ENCODE data around the gene ATF2.
"Not testable (repeated sequence)": the region's sequence is repeated elsewhere in the genome, so short reads cannot be mapped to it uniquely, and the experiment has no call there.

Gene ATF2

DNA sequence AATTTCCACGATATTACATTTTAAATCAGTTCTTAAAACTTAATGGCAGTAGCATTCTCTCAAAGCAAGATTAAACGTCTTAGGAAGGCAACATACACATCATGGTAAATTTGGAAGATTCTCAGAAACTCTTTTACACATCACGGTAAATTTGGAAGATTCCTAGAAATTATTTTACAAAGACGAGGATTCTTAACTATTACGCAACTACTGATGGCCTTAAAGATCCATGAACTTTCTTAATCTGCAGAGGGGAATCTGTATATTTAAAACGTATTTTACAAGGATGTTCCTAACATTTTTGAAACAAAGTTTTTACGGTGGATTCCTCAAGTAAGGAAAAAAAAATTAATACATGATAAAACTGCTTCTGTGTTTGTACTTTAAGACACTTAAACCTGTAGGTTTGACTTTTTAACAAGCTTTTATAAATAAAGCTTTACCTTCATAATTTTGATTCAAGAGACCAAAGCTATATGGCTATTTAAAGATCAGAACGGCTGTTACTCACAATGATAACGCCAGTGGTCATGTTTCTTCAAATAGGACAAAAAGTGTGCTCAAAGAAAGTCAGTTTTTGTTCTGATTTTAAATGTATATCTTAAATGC is 1.7 kb downstream of the ATF2 start:
- in situ Hi-C loops (cut with HindIII; ENCODE audit: low sequenced_read_pairs) = no loop called here

DNA sequence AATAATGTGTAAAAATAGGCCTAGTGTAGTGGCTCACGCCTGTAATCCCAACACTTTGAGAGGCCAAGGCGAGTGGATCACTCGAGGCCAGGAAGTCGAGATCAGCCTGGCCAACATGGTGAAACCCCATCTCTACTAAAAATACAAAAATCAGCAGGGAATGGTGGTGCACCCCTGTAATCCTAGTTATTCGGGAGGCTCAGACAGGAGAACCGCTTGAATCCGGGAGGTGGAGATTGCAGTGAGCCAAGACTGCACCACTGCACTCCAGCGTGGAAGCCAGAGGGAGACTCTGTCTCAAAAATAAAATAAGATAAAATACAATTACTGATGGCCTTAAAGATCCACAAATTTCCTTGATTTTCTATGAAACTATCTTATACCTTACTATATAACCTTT is 3.8 kb downstream of the ATF2 start:
- in situ Hi-C loops (cut with HindIII; ENCODE audit: low sequenced_read_pairs) = no loop called here

DNA sequence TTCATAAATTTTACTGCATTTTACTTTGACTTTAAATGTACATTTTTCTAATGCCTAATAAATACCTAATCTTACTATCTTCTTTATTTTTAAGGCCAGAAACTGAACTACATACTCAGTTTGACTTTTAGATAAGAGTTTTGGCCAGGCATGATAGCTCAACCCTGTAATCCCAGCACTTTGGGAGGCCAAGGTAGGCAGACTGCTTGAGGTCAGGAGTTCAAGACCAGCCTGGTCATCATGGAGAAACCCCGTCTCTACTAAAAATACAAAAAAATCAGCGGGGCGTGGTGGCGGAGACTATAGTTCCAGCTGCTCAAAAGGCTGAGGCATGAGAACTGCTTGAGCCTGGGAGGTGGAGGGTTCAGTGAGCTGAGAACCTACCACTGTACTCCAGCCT is 9.1 kb downstream of the ATF2 start:
- in situ Hi-C loops (cut with HindIII; ENCODE audit: low sequenced_read_pairs) = no loop called here

DNA sequence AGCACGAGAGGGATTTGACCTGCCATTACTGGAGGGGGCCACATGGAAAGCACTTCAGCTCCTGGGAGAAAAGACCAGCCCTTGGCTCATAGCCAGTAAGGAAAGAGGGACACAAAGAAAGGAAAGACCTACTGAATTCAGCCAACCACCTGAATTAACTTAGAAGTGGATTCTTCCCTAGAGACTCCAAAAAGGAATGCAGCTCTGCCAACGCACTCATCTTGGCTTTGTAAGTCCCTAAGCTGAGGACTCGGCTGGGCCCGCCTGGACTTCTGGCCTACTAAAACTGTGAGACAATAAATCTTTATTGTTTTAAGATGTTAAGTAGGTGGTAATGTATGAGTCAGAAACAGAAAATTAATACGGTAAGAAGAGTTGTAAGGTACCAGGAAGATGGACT is 11.5 kb downstream of the ATF2 start:
- in situ Hi-C loops (cut with HindIII; ENCODE audit: low sequenced_read_pairs) = no loop called here

DNA sequence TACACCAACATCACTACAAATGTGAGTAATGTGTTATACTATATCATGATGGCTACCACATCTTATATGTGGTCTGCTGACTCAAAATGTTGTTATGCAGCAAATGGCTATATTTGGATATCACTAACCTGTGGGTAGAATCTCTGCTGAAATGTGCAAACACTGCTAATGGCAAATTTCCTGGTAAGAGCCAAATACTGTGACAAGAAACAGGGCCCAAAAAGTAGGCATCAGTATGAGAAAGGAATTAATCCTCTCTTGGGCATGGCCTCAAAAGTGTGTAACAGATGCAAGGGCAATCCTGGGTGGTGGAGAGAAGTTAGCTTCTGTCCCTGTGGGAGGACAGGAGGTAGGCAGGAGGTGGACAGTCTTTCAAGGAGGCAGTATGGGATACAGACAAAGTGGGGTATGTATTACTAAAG is 13.3 kb downstream of the ATF2 start:
- in situ Hi-C loops (cut with HindIII; ENCODE audit: low sequenced_read_pairs) = no loop called here

DNA sequence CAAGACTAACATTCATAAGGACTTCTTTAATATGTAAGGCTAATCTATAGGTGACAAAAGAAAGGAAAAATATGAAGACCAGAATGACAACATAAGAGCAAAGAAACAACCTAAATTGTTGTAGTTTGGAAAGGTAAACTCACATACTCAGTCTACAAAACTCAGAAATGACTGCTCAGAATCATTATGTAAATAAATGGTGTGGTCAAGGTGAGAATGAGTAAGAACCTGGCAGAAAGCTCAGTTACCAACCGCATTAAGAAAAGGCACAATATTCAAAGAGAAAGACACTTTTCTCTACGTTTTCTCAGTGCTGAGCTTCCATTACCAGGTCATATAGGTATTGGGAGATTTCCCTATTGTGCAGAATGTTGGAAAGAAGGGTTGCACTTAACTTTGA is 15.8 kb downstream of the ATF2 start:
- in situ Hi-C loops (cut with HindIII; ENCODE audit: low sequenced_read_pairs) = no loop called here

DNA sequence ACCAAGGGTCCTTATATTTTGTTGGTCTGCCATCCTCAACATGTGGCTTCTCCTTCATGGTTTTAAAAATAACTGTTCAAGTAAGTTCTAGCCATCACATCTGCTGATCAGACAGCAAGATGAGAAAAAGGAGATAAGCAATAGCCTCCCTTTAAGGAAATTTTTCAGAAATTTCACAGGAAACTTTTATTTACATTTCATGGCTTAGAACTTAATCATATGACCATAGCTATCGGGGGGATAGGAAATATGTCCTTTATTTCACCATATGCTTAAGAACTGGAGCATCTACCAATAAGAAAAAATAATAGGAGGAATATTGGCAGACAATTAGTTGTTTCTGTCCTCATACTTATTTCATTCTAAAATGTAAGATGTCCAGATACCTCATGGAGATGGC is 16.2 kb downstream of the ATF2 start:
- in situ Hi-C loops (cut with HindIII; ENCODE audit: low sequenced_read_pairs) = no loop called here

DNA sequence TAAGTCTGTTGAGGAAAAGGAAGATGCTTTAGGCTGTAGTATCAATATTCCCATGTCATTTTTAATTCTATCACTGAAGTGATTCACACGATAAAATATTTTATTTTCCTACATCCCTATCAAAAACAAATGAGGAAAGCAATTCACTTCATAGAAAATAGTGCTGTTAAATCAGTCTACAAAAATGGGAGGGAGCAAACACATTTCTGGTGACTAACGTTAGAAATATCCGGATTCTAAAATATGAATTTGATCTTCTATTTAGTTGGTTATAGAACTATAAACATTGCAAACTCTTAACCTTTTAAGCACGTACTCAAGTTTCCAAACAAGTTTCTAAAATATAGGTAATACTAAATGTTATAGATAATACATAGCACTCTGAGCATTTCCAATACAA is 20.8 kb downstream of the ATF2 start:
- in situ Hi-C loops (cut with HindIII; ENCODE audit: low sequenced_read_pairs) = no loop called here

DNA sequence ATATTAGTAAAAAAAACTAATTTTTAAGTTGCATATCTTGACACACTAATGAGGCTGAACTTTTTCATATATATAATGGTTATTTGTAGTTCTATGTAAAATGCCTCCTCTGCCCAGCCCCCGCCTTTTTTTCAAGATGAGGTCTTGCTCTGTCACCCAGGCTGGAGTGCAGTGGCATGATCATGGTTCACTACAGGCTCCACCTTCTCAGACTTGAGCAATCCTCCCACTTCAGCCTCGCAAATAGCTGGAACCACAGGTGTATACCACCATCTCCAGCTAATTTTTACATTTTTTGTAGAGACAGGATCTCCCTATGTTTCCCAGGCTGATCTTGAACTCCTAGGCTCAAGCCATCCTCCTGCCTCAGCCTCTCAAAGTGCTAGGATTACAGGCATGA is 24.3 kb downstream of the ATF2 start:
- in situ Hi-C loops (cut with HindIII; ENCODE audit: low sequenced_read_pairs) = no loop called here

DNA sequence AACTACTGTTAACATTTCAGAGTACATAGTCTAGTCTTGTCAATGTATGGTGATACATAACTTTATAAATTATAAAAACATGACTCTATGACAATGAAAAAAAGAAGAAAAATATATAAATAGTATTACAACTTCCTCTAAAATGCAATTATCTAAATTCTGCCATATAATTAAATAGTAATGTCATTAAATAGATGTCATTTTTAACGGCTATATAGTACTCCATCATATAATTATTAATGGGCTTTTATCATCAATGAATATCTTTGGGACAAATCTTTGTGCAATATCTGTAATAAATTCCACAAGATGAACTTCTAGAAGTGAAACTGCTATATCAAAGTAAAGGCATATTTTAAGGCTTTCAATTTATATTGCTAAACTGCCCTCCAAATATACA is 24.8 kb downstream of the ATF2 start:
- in situ Hi-C loops (cut with HindIII; ENCODE audit: low sequenced_read_pairs) = no loop called here

DNA sequence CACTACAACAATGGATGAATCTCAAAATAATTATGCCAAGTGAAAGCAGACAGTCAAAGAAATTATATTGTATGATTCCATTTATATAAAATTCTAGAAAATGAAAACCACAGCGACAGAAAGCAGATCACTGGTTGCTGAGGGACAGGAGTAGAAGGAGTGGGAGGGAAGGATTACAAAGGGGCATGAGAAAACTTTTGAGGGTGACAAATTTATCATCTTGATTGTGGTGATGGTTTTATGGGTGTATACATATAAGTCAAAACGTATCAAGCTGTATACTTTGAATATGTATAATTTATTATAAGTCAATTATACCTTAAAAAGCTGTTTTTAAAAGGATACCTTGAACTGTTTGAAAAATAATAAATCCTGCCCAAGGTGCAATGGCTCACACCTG is 27.7 kb downstream of the ATF2 start:
- in situ Hi-C loops (cut with HindIII; ENCODE audit: low sequenced_read_pairs) = no loop called here

DNA sequence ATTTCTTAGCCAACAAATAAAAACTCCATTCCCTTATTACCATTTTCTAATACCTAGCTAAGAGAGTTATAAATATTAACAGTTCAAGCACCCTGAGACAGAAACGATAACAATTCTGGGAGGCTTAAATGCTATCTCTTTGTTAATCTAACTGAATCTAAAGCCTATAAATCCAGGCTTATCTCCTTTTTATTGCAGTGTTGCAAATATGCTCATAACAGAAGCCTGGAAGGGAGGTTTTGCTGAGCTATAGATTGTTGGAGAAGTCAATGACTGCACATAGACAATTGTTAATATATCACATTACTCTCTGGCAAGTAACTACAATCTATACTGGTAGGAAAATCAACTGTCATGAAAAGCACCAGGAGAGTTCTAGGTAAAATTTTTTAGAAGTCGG is 30.2 kb downstream of the ATF2 start:
- in situ Hi-C loops (cut with HindIII; ENCODE audit: low sequenced_read_pairs) = no loop called here

DNA sequence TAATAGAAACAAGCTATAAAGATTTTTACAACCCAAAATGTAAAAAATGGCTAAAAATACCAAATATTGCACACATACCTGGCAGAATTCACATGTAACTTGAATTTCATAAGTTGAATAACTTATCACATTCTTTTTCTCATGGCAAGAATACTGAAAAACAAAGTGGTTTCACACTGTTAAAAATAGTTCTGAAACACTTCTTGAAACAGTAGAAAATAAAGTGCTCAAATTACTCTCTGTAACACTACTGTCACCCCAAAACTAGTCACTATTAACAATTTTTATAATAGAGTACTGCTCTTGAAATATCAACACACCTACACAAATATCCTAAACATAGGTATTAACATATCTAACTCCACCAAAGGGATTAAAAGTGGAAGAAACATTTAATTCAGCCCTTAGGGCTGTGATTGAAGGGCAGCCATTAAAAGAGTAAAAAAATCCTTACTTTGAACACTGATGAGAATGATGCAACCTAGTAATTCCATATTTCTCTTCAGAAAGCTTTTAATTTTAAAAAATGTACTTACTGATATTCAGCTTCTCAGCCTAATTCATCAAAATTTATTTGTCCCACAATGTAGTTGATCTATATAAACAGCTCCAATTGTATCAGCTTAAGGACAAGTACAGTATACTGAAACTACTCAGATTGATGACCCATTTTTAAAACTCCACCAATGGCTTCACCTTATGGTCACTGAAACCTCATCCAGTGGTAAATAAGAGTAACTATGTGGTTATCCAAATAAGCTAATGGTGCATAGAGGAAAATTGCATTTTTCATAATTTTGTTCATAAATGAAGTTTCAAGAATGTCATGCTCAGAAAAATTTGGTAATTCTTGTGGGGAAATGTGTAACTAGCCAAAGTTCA is 31.4 kb downstream of the ATF2 start:
- in situ Hi-C loops (cut with HindIII; ENCODE audit: low sequenced_read_pairs) = no loop called here

DNA sequence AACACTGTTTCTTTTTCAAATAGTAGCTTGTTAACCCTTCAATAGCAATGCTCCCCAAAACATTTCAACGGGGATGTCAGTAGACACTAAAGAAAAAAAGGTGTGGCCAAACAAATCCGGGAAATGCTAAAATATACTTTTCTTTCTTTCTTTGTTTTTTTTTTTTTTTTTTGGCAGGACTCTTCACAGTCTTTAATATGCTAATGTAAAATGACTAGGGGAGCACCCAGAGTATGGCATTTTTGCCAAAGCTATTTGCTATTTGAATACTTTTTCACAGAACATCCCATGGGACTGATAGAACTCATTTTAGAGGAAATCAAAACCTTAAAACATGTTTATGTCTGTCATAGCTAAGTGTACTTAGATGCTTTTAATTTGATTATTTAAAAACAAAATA is 32.1 kb downstream of the ATF2 start:
- in situ Hi-C loops (cut with HindIII; ENCODE audit: low sequenced_read_pairs) = no loop called here

DNA sequence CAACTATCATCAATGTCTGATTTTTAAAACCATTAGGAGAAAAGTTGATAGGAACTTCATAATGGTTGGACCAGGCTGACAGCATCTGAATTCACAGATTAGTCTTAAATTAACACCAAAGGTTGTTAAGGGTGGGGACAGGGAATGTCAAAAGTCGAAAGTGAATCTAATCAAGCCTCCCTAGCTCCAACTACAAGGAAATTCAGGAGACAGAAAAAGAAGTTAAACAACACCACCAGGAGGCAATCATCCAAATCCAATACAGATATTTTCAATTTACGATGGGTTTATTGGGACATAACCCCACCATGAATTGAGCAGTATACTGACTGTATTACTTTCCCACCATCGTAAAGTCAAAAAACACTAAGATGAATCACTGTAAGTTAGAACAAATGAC is 32.8 kb downstream of the ATF2 start:
- in situ Hi-C loops (cut with HindIII; ENCODE audit: low sequenced_read_pairs) = no loop called here

DNA sequence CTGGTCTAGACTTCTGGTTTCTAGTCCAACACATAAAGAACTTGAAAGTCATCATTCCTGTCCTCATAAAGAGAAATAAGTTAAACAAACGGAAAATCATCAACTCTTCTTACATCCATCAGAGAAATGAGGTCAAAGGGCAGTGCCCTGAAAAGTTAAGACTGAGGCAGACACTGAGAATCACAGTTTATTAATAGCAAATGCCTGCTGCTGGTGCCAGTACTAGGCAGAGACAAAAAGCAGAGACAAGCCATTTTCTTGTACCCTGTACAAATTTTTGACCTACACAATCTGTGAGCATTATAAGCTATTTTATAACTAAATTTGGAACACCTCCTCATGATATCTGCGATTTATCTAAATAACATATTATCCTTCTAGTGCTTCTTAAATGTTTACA is 36.8 kb downstream of the ATF2 start:
- in situ Hi-C loops (cut with HindIII; ENCODE audit: low sequenced_read_pairs) = no loop called here

DNA sequence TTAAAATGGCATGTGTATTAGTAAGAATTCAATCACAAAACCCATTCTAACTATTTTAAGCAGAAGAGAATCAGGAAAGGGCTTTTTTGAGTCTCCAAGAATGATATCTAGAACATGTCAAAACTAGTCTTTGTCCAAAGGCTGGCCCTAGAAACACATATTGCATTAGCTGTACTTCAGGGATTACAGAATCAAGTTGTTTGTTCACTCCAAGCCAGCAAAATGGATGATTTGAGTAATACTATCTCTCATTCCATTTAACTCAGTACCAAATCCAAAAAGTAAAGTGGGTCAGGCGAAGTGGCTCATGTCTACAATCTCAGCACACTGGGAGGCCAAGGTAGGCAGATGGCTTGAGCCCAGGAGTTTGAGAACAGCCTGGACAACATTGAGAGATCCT is 41.3 kb downstream of the ATF2 start:
- in situ Hi-C loops (cut with HindIII; ENCODE audit: low sequenced_read_pairs) = no loop called here

DNA sequence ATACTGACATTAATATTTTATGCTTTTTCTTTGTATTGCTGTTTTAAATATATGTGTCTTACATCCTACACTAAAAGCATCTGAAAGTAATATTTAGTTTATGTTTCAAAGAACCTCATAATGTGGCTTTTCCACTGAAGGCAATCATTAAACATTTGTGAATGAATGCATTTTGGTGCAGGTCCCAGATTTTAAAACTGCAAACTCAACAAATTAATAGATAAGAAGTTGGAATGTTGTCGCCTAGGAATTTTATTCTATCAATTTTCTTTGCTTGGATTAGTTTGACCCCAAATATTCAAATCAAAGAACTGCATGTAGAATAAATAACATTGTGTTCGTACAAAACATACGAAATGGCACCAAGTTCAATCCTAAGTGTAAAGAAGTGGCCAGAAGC is 44.7 kb downstream of the ATF2 start:
- in situ Hi-C loops (cut with HindIII; ENCODE audit: low sequenced_read_pairs) = no loop called here

DNA sequence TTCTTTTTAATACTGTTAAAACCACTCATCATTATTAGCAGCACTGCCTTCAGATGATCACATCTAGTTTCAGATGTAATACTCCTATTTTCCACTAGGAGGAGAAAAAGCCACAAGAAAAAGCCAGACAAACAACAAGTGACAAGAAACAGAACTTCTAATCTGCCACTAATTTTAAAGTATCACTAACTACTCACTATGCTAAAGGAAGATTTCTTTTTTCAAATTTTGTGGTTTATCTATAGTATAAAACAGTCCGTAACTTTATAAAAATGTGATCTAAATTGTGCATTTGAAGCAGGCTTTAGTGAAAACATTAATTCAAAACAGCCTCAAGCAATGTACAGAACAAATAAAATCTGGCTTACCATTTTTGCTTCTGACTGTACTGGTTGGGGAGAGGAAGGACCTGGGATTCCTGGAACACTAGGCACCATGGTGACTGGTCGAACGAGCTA is 56.8 kb downstream of the ATF2 start:
- in situ Hi-C loops (cut with HindIII; ENCODE audit: low sequenced_read_pairs) = no loop called here

DNA sequence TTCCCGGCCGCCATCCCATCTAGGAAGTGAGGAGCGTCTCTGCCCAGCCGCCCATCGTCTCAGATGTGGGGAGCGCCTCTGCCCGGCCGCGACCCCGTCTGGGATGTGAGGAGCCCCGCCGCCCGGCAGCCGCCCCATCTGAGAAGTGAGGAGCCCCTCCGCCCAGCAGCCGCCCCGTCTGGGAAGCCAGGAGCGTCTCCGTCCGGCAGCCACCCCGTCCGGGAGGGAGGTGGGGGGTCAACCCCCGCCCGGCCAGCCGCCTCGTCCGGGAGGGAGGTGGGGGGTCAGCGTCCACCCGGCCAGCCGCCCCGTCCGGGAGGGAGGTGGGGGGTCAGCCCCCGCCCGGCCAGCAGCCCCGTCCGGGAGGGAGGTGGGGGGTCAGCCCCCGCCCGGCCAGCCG is 59.9 kb downstream of the ATF2 start:
- in situ Hi-C loops (cut with HindIII; ENCODE audit: low sequenced_read_pairs) = not testable (repeated sequence)

DNA sequence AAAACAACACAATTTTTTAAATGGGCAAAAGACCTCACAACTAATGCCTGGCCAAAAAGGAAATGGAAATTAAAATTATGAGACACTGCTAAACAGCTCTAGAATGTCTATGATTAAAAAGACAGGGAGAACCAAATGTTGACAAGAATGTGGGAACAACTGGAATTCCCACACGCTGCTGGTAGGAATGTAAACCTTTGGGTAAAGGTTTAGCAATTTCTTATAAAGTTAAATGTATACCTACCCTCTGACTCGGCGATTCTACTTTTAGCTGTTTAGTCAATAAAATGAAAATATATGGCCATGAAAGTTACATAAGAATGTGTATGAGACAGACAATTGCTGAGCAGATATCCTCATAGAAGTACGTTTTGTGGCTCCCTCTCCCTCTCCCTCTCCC is 60.9 kb downstream of the ATF2 start:
- in situ Hi-C loops (cut with HindIII; ENCODE audit: low sequenced_read_pairs) = no loop called here

DNA sequence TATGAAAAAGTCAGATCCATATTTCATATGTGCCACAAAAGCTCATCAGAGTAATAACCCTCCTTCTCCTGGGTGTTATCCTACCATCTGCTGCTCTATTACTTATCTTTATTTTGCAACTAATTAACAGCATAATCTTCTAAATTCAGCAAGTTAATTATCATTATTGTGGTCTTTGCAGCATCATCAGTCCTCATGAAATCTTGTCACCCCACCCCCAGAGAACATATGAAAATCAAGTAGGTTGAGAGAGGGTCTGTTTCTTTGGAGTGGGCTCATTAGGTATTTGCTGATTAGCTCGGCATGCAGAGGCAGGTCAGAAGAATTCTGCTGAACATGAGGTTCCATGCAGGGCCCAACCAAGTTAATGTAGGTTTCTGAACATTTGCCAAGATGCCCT is 64.8 kb downstream of the ATF2 start:
- in situ Hi-C loops (cut with HindIII; ENCODE audit: low sequenced_read_pairs) = no loop called here

DNA sequence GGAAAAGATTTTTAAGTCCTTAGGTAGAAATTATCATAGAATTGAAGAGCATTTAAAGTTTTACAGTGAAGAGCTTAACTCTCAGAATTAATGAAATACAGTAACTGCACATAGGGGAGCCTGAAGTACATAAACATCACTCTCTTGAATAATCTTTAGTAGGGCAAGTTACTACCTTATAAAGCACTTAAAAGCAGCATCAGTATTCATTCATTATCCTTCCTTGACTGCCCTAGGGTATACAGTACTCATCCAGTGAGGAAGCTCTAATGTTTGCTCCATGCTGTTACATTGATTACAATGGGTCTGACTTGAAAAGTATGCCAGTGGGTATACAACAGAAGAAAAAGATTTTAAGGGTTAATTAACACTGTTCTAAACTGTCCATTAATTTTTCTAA is 66.5 kb downstream of the ATF2 start:
- in situ Hi-C loops (cut with HindIII; ENCODE audit: low sequenced_read_pairs) = no loop called here

All from DLD1 (cell line).